Transverse colon (tissue), 4 donors: ENCODE data around the gene SYMPK.

ENCODE experiments used
- CTCF ChIP-seq, 5 experiments: fragments of 200-600 bp in 3 of 5; fragments of 450-650 bp in 2 of 5; sonication (generic) in 3 of 5; IDR thresholded peaks; 1 replicate in 2 of 5; 2 replicates in 3 of 5; pipeline ENCODE4 v1.5.1; 2016 to 2017; ENCODE audit warnings: antibody characterized with exemption in 5 of 5, inconsistent platforms in 3 of 5, mild to moderate bottlenecking in 2 of 5, moderate library complexity in 1 of 5
- POLR2AphosphoS5 ChIP-seq, 3 donors: sonication (generic); formaldehyde crosslinking; IDR thresholded peaks; one replicate each; pipeline ENCODE4 v1.6.1; 2016; ENCODE audit warnings: antibody characterized with exemption in 3 of 3

GRCh38 chr19:45879055-45879454 lies 16.1 kb upstream of the SYMPK start:
- TF ChIP-seq CTCF (IDR thresholded peaks at IDR 0.05) (no peak), POLR2AphosphoS5 (IDR thresholded peaks at IDR 0.05) (no peak)
